Lower lobe of right lung (tissue), 1 donor: ENCODE data around the gene NUTM1. TPM values are rescaled to one million over a fixed set of nuclear protein-coding genes. Genes with fewer than 3 reads are reported as not detected.

ENCODE experiments used
- microRNA-seq: library from miRNA; unstranded; fragments of <30 nt; microRNA quantifications from one replicate; pipeline ENCODE4 v1.2.0, GENCODE V29; 2020; ENCODE audit warnings: borderline number of aligned reads
- total RNA-seq: library from RNA; stranded (reverse); fragmentation: NEBNext Ultra II Directional; extraction: Animal tissue kit (Norgen Biotek cat#: 25700); gene quantifications from one replicate; pipeline ENCODE4 v1.2.1, GENCODE V29; 2021
- donor health status: DM: no; HTN: yes; CAD: no; lungs with severe emphysema.

NUTM1 gene
- total RNA-seq, 1 donor from 2014 or later: not detected

Small RNA genes within 50 kb of the gene (microRNA-seq; reads per million reads assigned to microRNA genes)
- not detected for gene MIR1233-1

Other genes starting within 250 kb of the NUTM1 start
- gene EMC7, start 241.5 kb upstream of the NUTM1 start, total RNA-seq: 63.1 TPM
- 1.5 TPM for gene PGBD4, start 241.2 kb upstream of the NUTM1 start, total RNA-seq
- gene KATNBL1, start 133.2 kb upstream of the NUTM1 start, total RNA-seq: 44.1 TPM
- 84.6 TPM for gene EMC4, start 118.3 kb upstream of the NUTM1 start, total RNA-seq
- gene SLC12A6, start 5.5 kb upstream of the NUTM1 start, total RNA-seq: 59.7 TPM
- 176 TPM for gene NOP10, start 179 bp upstream of the NUTM1 start, total RNA-seq
- gene LPCAT4, start 23.9 kb downstream of the NUTM1 start, total RNA-seq: 37.0 TPM
- 89.6 TPM for gene GOLGA8A, start 94.5 kb downstream of the NUTM1 start, total RNA-seq
- gene GOLGA8B, start 240.3 kb downstream of the NUTM1 start, total RNA-seq: 55.5 TPM